Naive thymus-derived CD4-positive, alpha-beta T cell (primary cell): ENCODE results near the gene FBXW7. TPM values are rescaled to one million over a fixed set of nuclear protein-coding genes. Genes with fewer than 3 reads are reported as not detected.

Source experiments
- ATAC-seq: fragments of 150-1000 bp; cut with Tn5 transposase; 2 replicates; pipeline ENCODE4 v1.10.0; 2021; ENCODE audit warnings: mild to moderate bottlenecking, moderate library complexity
- CTCF ChIA-PET: fragments of 350-600 bp; sonication (Branson Sonifier 250); formaldehyde crosslinking; loops from one replicate; lab custom pipeline; 2021; ENCODE audit warnings: antibody characterized with exemption; lab: Charles Lee
- POLR2A ChIA-PET: fragments of 350-600 bp; sonication (Branson Sonifier 250); formaldehyde crosslinking; loops from one replicate; lab custom pipeline; 2021; ENCODE audit warnings: antibody characterized with exemption, inconsistent platforms; lab: Charles Lee
- DNase-seq, 9 donors: peaks; one replicate each; pipeline versions ENCODE4 v3.0.0 to v3.0.0-alpha.2; 2020 to 2022; ENCODE audit warnings: mixed read lengths in 1 of 9
- H3K27ac ChIP-seq: one replicate; pipeline ENCODE4 v1.7.0; 2013; ENCODE audit warnings: mild to moderate bottlenecking, low read depth, low read length, moderate library complexity
- H3K27me3 ChIP-seq, 2 donors: one replicate each; pipeline ENCODE4 v1.7.0; 2013; ENCODE audit warnings: low read length in 2 of 2, mild to moderate bottlenecking in 2 of 2, moderate library complexity in 2 of 2; ENCODE audit not compliant: control insufficient read depth in 2 of 2, insufficient read depth in 2 of 2
- H3K36me3 ChIP-seq, 3 experiments: 1 replicate in 2 of 3; 2 replicates in 1 of 3; pipeline ENCODE4 v1.7.0; 2013; ENCODE audit warnings: low read length in 3 of 3, mild to moderate bottlenecking in 3 of 3, moderate library complexity in 1 of 3; ENCODE audit not compliant: insufficient read depth in 3 of 3, control insufficient read depth in 2 of 3
- H3K4me1 ChIP-seq, 2 donors: one replicate each; pipeline ENCODE4 v1.7.0; 2013; ENCODE audit warnings: low read length in 2 of 2, mild to moderate bottlenecking in 2 of 2, moderate library complexity in 1 of 2; ENCODE audit not compliant: control insufficient read depth in 2 of 2, insufficient read depth in 2 of 2
- H3K4me3 ChIP-seq: 2 replicates; pipeline ENCODE4 v1.7.0; 2013; ENCODE audit warnings: mild to moderate bottlenecking, low read length
- H3K9me3 ChIP-seq, 3 experiments: 1 replicate in 2 of 3; 2 replicates in 1 of 3; pipeline ENCODE4 v1.7.0; 2013; ENCODE audit warnings: low read length in 3 of 3; ENCODE audit not compliant: control insufficient read depth in 2 of 3
- H3K27ac Mint-ChIP-seq, 9 donors: one replicate each; pipeline ENCODE4 v1.8.0; 2020 to 2022; ENCODE audit warnings: mixed read lengths in 9 of 9, mild to moderate bottlenecking in 8 of 9, moderate library complexity in 5 of 9, inconsistent platforms in 2 of 9
- H3K27me3 Mint-ChIP-seq, 5 donors: one replicate each; pipeline ENCODE4 v1.8.0; 2021 to 2022; ENCODE audit warnings: mixed read lengths in 5 of 5, mild to moderate bottlenecking in 1 of 5
- H3K36me3 Mint-ChIP-seq, 5 donors: one replicate each; pipeline ENCODE4 v1.8.0; 2020 to 2022; ENCODE audit warnings: mixed read lengths in 5 of 5, mild to moderate bottlenecking in 3 of 5, inconsistent platforms in 1 of 5
- H3K4me1 Mint-ChIP-seq, 7 donors: one replicate each; pipeline ENCODE4 v1.8.0; 2020 to 2022; ENCODE audit warnings: mixed read lengths in 7 of 7, mild to moderate bottlenecking in 3 of 7, inconsistent platforms in 1 of 7
- H3K4me3 Mint-ChIP-seq, 10 donors: one replicate each; pipeline ENCODE4 v1.8.0; 2020 to 2022; ENCODE audit warnings: mild to moderate bottlenecking in 10 of 10, mixed read lengths in 10 of 10, moderate library complexity in 6 of 10, inconsistent platforms in 2 of 10
- H3K9me3 Mint-ChIP-seq, 11 donors: one replicate each; pipeline ENCODE4 v1.8.0; 2020 to 2022; ENCODE audit warnings: mixed read lengths in 11 of 11, mild to moderate bottlenecking in 4 of 11, inconsistent platforms in 1 of 11, moderate library complexity in 1 of 11
- intact Hi-C, 2 donors: fragments of 100-400 bp; cut with micrococcal nuclease; formaldehyde crosslinking; loops; one replicate each; pipeline ENCODE4 v1.15.1; 2023
- polyA plus RNA-seq, 2 donors: library from polyadenylated mRNA; unstranded; fragments of 300-500 nt; fragmentation: Illumina TruSeq; gene quantifications; one replicate each; pipeline ENCODE4 v1.2.3, GENCODE V29; 2021
- total RNA-seq, 6 experiments: library from RNA in 5 of 6; stranded (reverse) in 5 of 6; gene quantifications; 1 replicate in 5 of 6; 2 replicates in 1 of 6; pipeline ENCODE4 v1.2.3 and lab custom pipeline; 2021 to 2026

FBXW7 gene
- total and polyA plus RNA-seq, 7 experiments from 2014 or later, result 40.4 to 139 (median 114) TPM

DNA sequence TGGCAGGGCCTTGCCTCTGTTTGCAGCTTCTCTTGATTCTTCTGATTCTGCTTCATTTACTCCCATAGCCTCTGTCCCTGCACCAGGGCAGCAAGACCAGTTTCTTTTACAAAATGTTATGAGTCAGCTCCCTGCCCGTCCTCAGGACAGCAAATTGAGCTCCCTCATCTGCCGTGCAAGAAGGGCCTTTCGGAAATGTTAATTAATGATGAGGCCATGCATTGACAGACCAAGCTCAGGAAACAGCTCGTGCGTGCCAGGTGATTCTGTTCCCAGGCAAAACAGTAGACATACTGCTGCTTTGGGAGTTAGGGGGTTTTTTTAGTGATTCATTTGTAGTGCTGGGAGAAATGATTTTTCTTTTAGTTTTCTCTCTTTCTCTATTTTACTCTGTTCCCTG is 231.7 kb downstream of the FBXW7 start:
- ATAC-seq (no peak), DNase-seq (no peak)
- Mint-ChIP-seq H3K27ac (no peak overlapping the region), H3K9me3 (no peaks in the 10 kb centered on the region), H3K27me3 (peaks cover 0 to 9% (median 0%) of the 10 kb centered on the region in 5 donors), H3K4me1 (no peaks in the 10 kb centered on the region), H3K4me3 (no peak overlapping the region), H3K36me3 (no peaks in the 10 kb centered on the region)
- Histone ChIP-seq H3K9me3 (no peaks in the 10 kb centered on the region), H3K4me3 (no peak overlapping the region), H3K4me1 (no peaks in the 10 kb centered on the region), H3K27ac (no peak overlapping the region), H3K36me3 (no peaks in the 10 kb centered on the region), H3K27me3 (no peaks in the 10 kb centered on the region)
- intact Hi-C loops, result no loop called here
- ChIA-PET POLR2A (no interaction called here), CTCF (no interaction called here)

DNA sequence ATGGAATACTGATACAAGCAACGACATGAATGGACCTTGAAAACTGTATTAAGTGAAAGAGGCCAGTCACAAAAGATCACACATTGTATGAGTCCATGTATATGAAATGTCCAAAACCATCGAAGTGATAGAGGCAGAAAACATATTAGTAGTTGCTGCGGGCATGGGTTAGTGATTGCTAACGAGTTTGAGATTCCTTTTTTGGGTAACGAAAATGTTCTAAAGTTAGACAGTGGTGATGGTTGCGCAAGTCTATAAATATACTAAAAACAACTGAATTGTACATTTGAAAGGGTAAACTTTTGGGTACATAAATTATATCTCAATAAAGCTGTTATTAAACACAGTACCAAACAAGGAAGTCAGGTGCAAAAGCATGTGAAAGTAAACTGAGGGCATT is 234.5 kb downstream of the FBXW7 start:
- peaks cover 0 to 6% (median 0%) of the 10 kb centered on the region in 7 donors for H3K4me1 Mint-ChIP-seq
- H3K4me3 ChIP-seq, result no peak overlapping the region
- H3K4me1 ChIP-seq, result no peaks in the 10 kb centered on the region
- POLR2A ChIA-PET, result no interaction called here
- no peaks in the 10 kb centered on the region for H3K36me3 Mint-ChIP-seq
- DNase-seq, result no peak
- peaks cover 0 to 15% (median 0%) of the 10 kb centered on the region in 5 donors for H3K27me3 Mint-ChIP-seq
- H3K4me3 Mint-ChIP-seq, result no peak overlapping the region
- no peak overlapping the region for H3K27ac ChIP-seq
- CTCF ChIA-PET, result no interaction called here
- intact Hi-C loops, result no loop called here
- H3K36me3 ChIP-seq, result no peaks in the 10 kb centered on the region
- H3K9me3 ChIP-seq, result no peaks in the 10 kb centered on the region
- H3K27me3 ChIP-seq, result no peaks in the 10 kb centered on the region
- no peak overlapping the region for H3K27ac Mint-ChIP-seq
- ATAC-seq, result no peak
- no peaks in the 10 kb centered on the region for H3K9me3 Mint-ChIP-seq

DNA sequence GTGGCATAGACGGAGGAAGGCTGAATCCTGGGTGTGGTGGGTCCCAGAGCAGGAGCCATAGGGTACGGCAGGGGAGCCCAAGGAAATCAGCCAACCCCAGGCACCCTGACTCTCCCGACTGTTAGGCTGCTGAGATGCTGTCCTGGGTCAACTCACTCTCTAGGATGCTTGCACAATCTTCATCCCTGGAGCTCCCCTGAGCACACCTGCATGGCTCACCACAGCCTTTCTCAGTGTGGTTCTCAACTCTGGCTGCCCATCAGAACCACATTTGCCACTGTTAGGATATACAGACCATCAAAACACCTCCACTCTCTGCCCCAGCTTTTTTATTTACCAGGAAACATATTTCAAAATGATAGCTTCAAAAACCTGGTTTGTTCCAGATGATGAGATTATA is 236.3 kb downstream of the FBXW7 start:
- CTCF ChIA-PET, result interaction anchor here (0.7 to 1.1 kb wide), 3 partner anchors 9 to 535 kb away, joined by 3 to 5 read pairs (median 3); no protein-coding TSS in a partner anchor
- H3K27me3 Mint-ChIP-seq, result peaks cover 0 to 18% (median 0%) of the 10 kb centered on the region in 5 donors
- ATAC-seq (no peak), DNase-seq (no peak)
- POLR2A ChIA-PET, result no interaction called here
- peaks cover 0 to 6% (median 0%) of the 10 kb centered on the region in 7 donors for H3K4me1 Mint-ChIP-seq
- Histone ChIP-seq H3K27me3 (no peaks in the 10 kb centered on the region), H3K4me1 (no peaks in the 10 kb centered on the region), H3K36me3 (no peaks in the 10 kb centered on the region), H3K27ac (no peak overlapping the region), H3K9me3 (no peaks in the 10 kb centered on the region), H3K4me3 (no peak overlapping the region)
- H3K36me3 Mint-ChIP-seq, result peaks cover 0 to 3% (median 0%) of the 10 kb centered on the region in 5 donors
- no peaks in the 10 kb centered on the region for H3K9me3 Mint-ChIP-seq
- intact Hi-C loops, result no loop called here
- peak overlapping the region in 1 of 9 donors; percentile 28 for H3K27ac Mint-ChIP-seq
- no peak overlapping the region for H3K4me3 Mint-ChIP-seq

DNA sequence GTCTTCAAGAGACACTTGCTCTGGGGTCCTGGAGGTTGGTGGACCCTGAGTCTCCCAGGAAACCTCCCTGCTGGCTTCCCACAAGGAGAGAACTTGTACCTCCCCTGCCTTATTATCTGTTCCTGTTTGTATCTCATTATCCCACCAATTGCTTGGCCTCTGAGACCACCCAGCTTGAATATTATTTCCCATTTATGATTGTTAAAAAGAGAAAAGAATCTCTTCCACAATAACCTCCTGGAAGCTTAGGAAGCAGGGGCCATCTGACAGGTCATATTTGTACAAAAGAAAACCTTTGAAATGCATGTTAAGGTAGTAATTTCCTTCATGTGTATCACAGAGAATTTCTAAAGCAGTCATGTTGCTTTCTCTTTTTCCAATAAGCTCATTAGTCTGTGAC is 239.5 kb downstream of the FBXW7 start:
- CTCF ChIA-PET, result interaction anchor here (0.5 kb wide), 1 partner anchor 26 kb away, joined by 3 read pairs; no protein-coding TSS in a partner anchor
- no peaks in the 10 kb centered on the region for H3K27me3 ChIP-seq
- no peak overlapping the region for H3K4me3 ChIP-seq
- Mint-ChIP-seq H3K36me3 (peaks cover 0 to 10% (median 0%) of the 10 kb centered on the region in 5 donors), H3K27me3 (peaks cover 0 to 14% (median 0%) of the 10 kb centered on the region in 5 donors), H3K9me3 (no peaks in the 10 kb centered on the region), H3K4me3 (no peak overlapping the region), H3K4me1 (peaks cover 0 to 6% (median 0%) of the 10 kb centered on the region in 7 donors), H3K27ac (no peak overlapping the region)
- H3K9me3 ChIP-seq, result no peaks in the 10 kb centered on the region
- H3K4me1 ChIP-seq, result no peaks in the 10 kb centered on the region
- intact Hi-C loops, result no loop called here
- ATAC-seq (no peak), DNase-seq (no peak)
- H3K27ac ChIP-seq, result no peak overlapping the region
- H3K36me3 ChIP-seq, result no peaks in the 10 kb centered on the region
- POLR2A ChIA-PET, result no interaction called here

DNA sequence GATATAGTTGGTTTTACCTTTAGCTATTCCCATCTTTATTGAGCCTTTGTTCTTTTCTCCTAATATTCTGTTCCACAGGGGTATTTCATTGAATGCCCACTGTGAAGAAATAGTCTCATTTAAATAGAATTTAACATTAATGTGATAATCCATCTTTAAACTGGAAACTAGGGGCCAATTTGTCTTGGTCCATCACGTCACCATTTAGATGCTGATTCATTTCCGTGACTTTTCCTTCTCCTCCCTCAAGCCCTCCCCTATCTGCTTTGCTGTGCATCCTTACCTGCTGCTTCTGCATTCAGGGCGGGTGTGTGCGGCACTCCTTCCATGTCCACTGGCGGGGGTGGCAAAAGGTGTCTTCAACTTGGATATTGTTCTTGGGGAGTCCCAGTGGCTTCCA is 241.1 kb downstream of the FBXW7 start:
- peaks cover 0 to 16% (median 0%) of the 10 kb centered on the region in 5 donors for H3K27me3 Mint-ChIP-seq
- DNase-seq (no peak), ATAC-seq (no peak)
- H3K36me3 ChIP-seq, result no peaks in the 10 kb centered on the region
- no peak overlapping the region for H3K4me3 Mint-ChIP-seq
- intact Hi-C loops, result no loop called here
- no peak overlapping the region for H3K4me3 ChIP-seq
- H3K4me1 ChIP-seq, result no peaks in the 10 kb centered on the region
- H3K27ac ChIP-seq, result no peak overlapping the region
- peaks cover 0 to 10% (median 0%) of the 10 kb centered on the region in 5 donors for H3K36me3 Mint-ChIP-seq
- no peaks in the 10 kb centered on the region for H3K27me3 ChIP-seq
- H3K4me1 Mint-ChIP-seq, result peaks cover 0 to 6% (median 0%) of the 10 kb centered on the region in 7 donors
- ChIA-PET CTCF (no interaction called here), POLR2A (no interaction called here)
- H3K27ac Mint-ChIP-seq, result no peak overlapping the region
- H3K9me3 ChIP-seq, result no peaks in the 10 kb centered on the region
- peaks cover 0 to 2% (median 0%) of the 10 kb centered on the region in 11 donors for H3K9me3 Mint-ChIP-seq

DNA sequence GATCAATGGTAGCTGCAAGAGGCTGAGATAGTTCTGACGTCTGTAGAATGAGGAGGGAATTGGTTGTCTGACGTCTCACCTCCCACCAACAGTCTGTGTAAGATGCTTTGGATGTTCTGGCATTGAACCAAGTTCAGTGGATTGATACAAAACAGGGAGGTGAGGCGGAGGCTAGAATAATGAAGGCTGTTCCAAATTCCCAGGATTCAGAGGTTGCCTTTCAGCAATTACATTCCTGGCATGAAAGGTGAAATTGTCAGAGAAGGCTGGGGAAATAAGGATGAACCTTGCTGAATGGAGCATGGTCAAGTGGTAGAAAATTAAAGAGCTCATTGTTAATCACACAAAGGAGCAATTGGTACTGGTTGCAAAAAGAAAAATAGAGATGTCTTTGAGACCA is 241.6 kb downstream of the FBXW7 start:
- CTCF ChIA-PET, result no interaction called here
- ATAC-seq (no peak), DNase-seq (no peak)
- intact Hi-C loops, result no loop called here
- no peak overlapping the region for H3K27ac Mint-ChIP-seq
- H3K4me1 Mint-ChIP-seq, result peaks cover 0 to 6% (median 0%) of the 10 kb centered on the region in 7 donors
- peaks cover 0 to 10% (median 0%) of the 10 kb centered on the region in 5 donors for H3K36me3 Mint-ChIP-seq
- H3K27me3 ChIP-seq, result no peaks in the 10 kb centered on the region
- H3K4me1 ChIP-seq, result no peaks in the 10 kb centered on the region
- POLR2A ChIA-PET, result interaction anchor here (0.7 kb wide), 1 partner anchor 18 kb away, joined by 3 read pairs; no protein-coding TSS in a partner anchor
- no peak overlapping the region for H3K27ac ChIP-seq
- peaks cover 0 to 13% (median 0%) of the 10 kb centered on the region in 5 donors for H3K27me3 Mint-ChIP-seq
- H3K9me3 ChIP-seq, result no peaks in the 10 kb centered on the region
- no peaks in the 10 kb centered on the region for H3K36me3 ChIP-seq
- no peak overlapping the region for H3K4me3 Mint-ChIP-seq
- peaks cover 0 to 2% (median 0%) of the 10 kb centered on the region in 11 donors for H3K9me3 Mint-ChIP-seq
- H3K4me3 ChIP-seq, result no peak overlapping the region

DNA sequence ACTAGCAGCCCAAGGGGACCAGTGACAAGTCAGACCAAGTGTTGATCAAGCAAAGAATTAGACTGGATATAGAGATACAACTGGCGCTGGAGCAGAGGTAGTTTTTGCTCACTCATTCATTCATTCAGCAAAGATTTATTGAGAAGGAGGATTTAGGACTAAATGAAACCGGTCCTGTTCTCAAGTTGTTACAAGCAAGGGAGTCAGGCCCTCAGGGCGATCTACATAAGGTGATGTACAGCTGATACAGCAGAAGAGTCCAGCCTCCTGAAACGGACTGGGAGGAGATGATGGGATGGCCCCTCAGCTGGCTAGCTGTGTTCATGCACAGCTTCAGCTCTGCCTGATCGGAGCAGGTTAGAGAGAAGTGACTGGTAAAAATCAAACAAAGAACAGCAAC is 242.4 kb downstream of the FBXW7 start:
- Histone ChIP-seq H3K27ac (no peak overlapping the region), H3K9me3 (no peaks in the 10 kb centered on the region), H3K36me3 (no peaks in the 10 kb centered on the region), H3K4me3 (no peak overlapping the region), H3K4me1 (no peaks in the 10 kb centered on the region), H3K27me3 (no peaks in the 10 kb centered on the region)
- Mint-ChIP-seq H3K36me3 (peaks cover 0 to 10% (median 0%) of the 10 kb centered on the region in 5 donors), H3K27me3 (peaks cover 0 to 8% (median 0%) of the 10 kb centered on the region in 5 donors), H3K4me1 (peaks cover 0 to 6% (median 0%) of the 10 kb centered on the region in 7 donors), H3K4me3 (no peak overlapping the region), H3K9me3 (peaks cover 0 to 2% (median 0%) of the 10 kb centered on the region in 11 donors), H3K27ac (peak overlapping the region in 1 of 9 donors; percentile 86)
- intact Hi-C loops, result no loop called here
- no peak for DNase-seq
- ATAC-seq, result no peak
- ChIA-PET POLR2A (interaction anchor here (0.7 kb wide), 1 partner anchor 17 kb away, joined by 3 read pairs; no protein-coding TSS in a partner anchor), CTCF (no interaction called here)
